ENCODE results near the gene GLI3.

- no peak for TF ChIP-seq CTCF (IDR thresholded peaks at IDR 0.05)
- TF ChIP-seq POLR2A (IDR thresholded peaks at IDR 0.05): no peak
- TF ChIP-seq EP300 (IDR thresholded peaks at IDR 0.05): no peak
Measured at GRCh38 chr7:42071372-42072261, 165.4 kb downstream of the GLI3 start.

All from tibial nerve (tissue), 4 donors.